Activated CD4-positive, alpha-beta memory T cell treated with anti-CD3 and anti-CD28 coated beads for 36 hours (primary cell): ENCODE data around the gene ANKRD50. TPM values are rescaled to one million over a fixed set of nuclear protein-coding genes. Genes with fewer than 3 reads are reported as not detected.

Source experiments
- CTCF ChIA-PET: fragments of 350-600 bp; sonication (Branson Sonifier 250); formaldehyde crosslinking; loops from one replicate; lab custom pipeline; 2021; ENCODE audit warnings: antibody characterized with exemption, inconsistent platforms; lab: Charles Lee
- POLR2A ChIA-PET: fragments of 350-600 bp; sonication (Branson Sonifier 250); formaldehyde crosslinking; loops from one replicate; lab custom pipeline; 2021; ENCODE audit warnings: antibody characterized with exemption; lab: Charles Lee
- DNase-seq: peaks from one replicate; pipeline ENCODE4 v3.0.0-alpha.2; 2020
- H3K27ac Mint-ChIP-seq: one replicate; pipeline ENCODE4 v1.8.0; 2021; ENCODE audit warnings: mixed read lengths
- H3K27me3 Mint-ChIP-seq: one replicate; pipeline ENCODE4 v1.8.0; 2021; ENCODE audit warnings: mixed read lengths
- H3K36me3 Mint-ChIP-seq: one replicate; pipeline ENCODE4 v1.8.0; 2021; ENCODE audit warnings: mixed read lengths
- H3K4me1 Mint-ChIP-seq: one replicate; pipeline ENCODE4 v1.8.0; 2021; ENCODE audit warnings: low read depth, mixed read lengths
- H3K4me3 Mint-ChIP-seq: one replicate; pipeline ENCODE4 v1.8.0; 2021; ENCODE audit warnings: mild to moderate bottlenecking, mixed read lengths
- H3K9me3 Mint-ChIP-seq: one replicate; pipeline ENCODE4 v1.8.0; 2021; ENCODE audit warnings: mixed read lengths
- intact Hi-C: fragments of 100-400 bp; cut with micrococcal nuclease; formaldehyde crosslinking; loops from one replicate; pipeline ENCODE4 v1.15.1; 2023
- total RNA-seq, 2 experiments: library from RNA; stranded (reverse); gene quantifications; one replicate each; pipeline ENCODE4 v1.2.3, GENCODE V29; 2021

ANKRD50 gene
- total RNA-seq, 2 experiments from 2014 or later = 0.36 to 0.43 TPM

DNA sequence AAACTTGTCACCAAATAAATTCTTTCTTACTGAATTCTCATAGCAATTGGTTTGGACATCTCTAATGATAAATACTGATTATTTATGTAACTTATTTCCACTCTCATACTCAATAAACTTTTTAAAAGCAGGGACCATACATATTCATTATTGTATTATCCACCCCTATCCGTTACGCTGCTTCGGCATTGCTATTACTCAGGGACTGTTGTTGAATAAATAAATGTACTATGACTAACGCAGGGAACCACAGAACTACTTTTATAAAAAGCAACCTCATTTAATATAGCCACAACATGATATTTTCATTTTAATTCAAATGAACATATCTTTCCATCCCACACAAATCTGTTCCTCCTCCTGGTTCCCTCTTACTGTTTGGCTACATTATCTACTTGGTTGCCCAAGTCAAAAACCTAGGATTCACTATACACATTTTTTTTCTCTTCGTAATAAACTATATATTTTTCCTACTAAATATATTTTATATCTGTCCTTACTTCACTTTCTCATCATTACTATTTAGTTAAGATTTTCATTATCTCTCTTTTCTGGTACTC is 14.9 kb upstream of the ANKRD50 start:
- POLR2A ChIA-PET = no interaction called here
- no peak for DNase-seq
- CTCF ChIA-PET = no interaction called here
- H3K27ac Mint-ChIP-seq = no peak overlapping the region
- H3K27me3 Mint-ChIP-seq = no peaks in the 10 kb centered on the region
- no peaks in the 10 kb centered on the region for H3K9me3 Mint-ChIP-seq
- no peaks in the 10 kb centered on the region for H3K4me1 Mint-ChIP-seq
- no peaks in the 10 kb centered on the region for H3K36me3 Mint-ChIP-seq
- H3K4me3 Mint-ChIP-seq = no peak overlapping the region
- intact Hi-C loops = no loop called here

GRCh38 chr4:124726269-124726668 is 13.7 kb upstream of the ANKRD50 start:
- intact Hi-C loops = no loop called here
- H3K4me3 Mint-ChIP-seq = no peak overlapping the region
- H3K4me1 Mint-ChIP-seq = no peaks in the 10 kb centered on the region
- no peaks in the 10 kb centered on the region for H3K36me3 Mint-ChIP-seq
- H3K27me3 Mint-ChIP-seq = no peaks in the 10 kb centered on the region
- CTCF ChIA-PET = no interaction called here
- DNase-seq = no peak
- POLR2A ChIA-PET = no interaction called here
- H3K9me3 Mint-ChIP-seq = no peaks in the 10 kb centered on the region
- no peak overlapping the region for H3K27ac Mint-ChIP-seq

DNA sequence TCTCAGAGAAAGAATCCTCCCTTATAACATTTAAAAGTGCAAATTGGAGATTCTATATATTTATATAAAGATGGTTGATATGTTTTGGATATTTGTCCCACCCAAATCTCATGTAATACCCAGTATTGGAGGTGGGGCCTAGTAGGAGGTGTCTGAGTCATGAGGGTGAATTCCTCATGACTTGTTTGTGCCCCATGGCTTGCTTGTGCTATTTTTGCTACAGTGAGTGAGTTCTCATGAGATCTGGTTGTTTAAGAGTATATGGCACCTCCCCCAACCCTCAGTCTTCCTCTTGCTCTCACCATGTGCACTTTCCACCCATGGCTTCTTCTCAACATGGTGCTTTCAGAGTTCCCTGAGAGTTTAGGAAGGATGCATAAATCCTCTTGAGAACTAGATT is 9.5 kb upstream of the ANKRD50 start:
- H3K27me3 Mint-ChIP-seq = no peaks in the 10 kb centered on the region
- H3K36me3 Mint-ChIP-seq = no peaks in the 10 kb centered on the region
- H3K27ac Mint-ChIP-seq = no peak overlapping the region
- ChIA-PET CTCF (no interaction called here), POLR2A (no interaction called here)
- H3K9me3 Mint-ChIP-seq = no peaks in the 10 kb centered on the region
- H3K4me3 Mint-ChIP-seq = no peak overlapping the region
- H3K4me1 Mint-ChIP-seq = no peaks in the 10 kb centered on the region
- DNase-seq = no peak
- intact Hi-C loops = no loop called here

DNA sequence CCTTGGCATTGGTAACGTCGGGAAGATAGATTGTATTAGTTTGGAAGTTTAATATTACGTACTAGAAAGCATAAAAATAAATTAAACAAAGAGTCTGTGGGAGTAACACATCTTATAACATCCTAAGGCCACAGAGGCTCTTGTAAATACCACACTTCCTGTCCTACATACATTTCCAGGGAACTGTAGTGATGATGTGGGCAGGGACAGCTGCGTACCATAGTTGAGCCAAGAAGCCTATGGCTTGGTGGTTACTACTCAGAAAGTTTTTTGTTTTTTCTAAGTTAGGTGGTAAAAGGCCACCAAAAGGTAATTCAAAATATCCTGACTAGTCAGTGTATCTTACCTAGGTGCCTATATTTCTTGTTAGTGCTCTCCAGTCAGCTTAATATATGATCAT is 4.6 kb upstream of the ANKRD50 start:
- H3K27me3 Mint-ChIP-seq = peaks cover 5% of the 10 kb centered on the region
- intact Hi-C loops = no loop called here
- no peaks in the 10 kb centered on the region for H3K9me3 Mint-ChIP-seq
- H3K36me3 Mint-ChIP-seq = no peaks in the 10 kb centered on the region
- ChIA-PET POLR2A (no interaction called here), CTCF (no interaction called here)
- no peak overlapping the region for H3K27ac Mint-ChIP-seq
- no peak for DNase-seq
- H3K4me1 Mint-ChIP-seq = peaks cover 5% of the 10 kb centered on the region
- H3K4me3 Mint-ChIP-seq = no peak overlapping the region

DNA sequence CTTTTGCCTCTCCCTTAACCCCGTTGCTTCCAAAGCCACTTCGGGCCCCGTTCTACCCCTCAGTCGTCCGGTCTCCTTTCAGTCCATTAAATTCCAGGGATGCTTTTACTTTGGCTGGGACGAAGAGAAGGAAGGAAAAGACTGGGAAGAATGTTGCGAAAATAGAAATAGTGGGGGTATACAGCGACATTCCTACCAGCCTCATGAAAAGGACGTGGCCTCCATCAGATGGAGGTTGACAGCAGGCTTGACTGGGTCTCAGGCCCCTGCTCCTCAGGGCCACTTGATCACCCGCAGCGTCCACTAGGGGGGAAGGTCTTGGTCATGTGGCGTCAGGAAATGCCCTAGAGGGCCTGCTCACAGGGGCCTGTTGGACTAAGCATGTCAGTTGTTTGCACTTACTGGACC is 657 bp upstream of the ANKRD50 start:
- CTCF ChIA-PET = no interaction called here
- POLR2A ChIA-PET = no interaction called here
- no peaks in the 10 kb centered on the region for H3K36me3 Mint-ChIP-seq
- no peak overlapping the region for H3K27ac Mint-ChIP-seq
- no peaks in the 10 kb centered on the region for H3K9me3 Mint-ChIP-seq
- H3K4me3 Mint-ChIP-seq = peak overlapping the region; percentile 72
- peaks cover 5% of the 10 kb centered on the region for H3K4me1 Mint-ChIP-seq
- DNase-seq = peak; percentile 16
- H3K27me3 Mint-ChIP-seq = peaks cover 8% of the 10 kb centered on the region
- intact Hi-C loops = no loop called here

DNA sequence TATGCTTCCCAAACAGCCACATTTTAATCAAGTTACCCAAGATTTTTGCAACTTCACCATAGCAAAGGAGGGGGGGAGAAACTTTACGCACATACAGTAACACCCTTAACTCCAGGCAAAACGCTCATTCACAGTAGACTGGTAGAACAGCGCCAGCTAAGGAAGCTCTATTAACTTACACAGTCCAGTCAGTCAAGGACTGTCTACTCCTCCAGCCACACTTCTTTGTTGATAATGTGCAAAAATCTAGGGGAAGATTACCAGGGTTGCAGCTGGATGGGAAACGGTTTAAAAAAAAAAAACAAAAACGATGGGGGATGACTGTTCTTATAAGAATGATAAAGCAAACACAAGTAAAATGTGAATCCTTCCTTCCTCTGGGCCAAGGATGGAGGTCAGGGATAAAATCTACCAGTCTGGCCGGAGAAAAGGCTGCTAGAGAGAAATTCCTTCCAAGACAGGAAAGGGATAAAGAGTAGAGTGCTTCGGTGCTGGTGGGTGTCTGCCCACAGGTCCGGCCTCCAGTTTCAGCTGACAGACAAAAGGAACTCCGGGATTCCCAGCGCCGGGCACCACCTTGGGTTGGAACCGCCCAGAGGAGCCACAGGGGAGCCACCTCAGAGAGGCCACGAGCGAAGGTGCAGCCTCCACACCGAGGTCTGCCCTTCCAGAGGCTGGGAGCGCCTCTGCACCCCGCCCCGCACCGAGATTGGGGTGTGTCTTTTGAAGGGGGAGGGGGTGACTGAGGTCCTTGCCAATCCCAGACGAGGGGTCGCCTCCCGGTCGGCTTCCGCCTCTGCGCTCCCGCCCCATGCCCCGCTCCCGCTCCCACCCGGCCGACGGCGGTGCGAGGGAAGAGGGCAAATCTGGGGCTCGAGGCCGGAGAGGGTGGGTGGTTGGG is 811 bp downstream of the ANKRD50 start:
- ChIA-PET CTCF (interaction anchor here (0.6 kb wide), 1 partner anchor 52 kb away, joined by 8 read pairs; no protein-coding TSS in a partner anchor), POLR2A (no interaction called here)
- Mint-ChIP-seq H3K4me3 (no peak overlapping the region), H3K4me1 (peaks cover 5% of the 10 kb centered on the region), H3K9me3 (no peaks in the 10 kb centered on the region), H3K27me3 (peaks cover 8% of the 10 kb centered on the region), H3K27ac (no peak overlapping the region), H3K36me3 (no peaks in the 10 kb centered on the region)
- no peak for DNase-seq
- intact Hi-C loops = no loop called here

- DNase-seq = no peak
- H3K4me3 Mint-ChIP-seq = no peak overlapping the region
- H3K27me3 Mint-ChIP-seq = peaks cover 8% of the 10 kb centered on the region
- H3K36me3 Mint-ChIP-seq = no peaks in the 10 kb centered on the region
- ChIA-PET CTCF (interaction anchor here (0.6 kb wide), 1 partner anchor 51 kb away, joined by 8 read pairs; no protein-coding TSS in a partner anchor), POLR2A (no interaction called here)
- H3K9me3 Mint-ChIP-seq = no peaks in the 10 kb centered on the region
- intact Hi-C loops = no loop called here
- no peak overlapping the region for H3K27ac Mint-ChIP-seq
- peaks cover 5% of the 10 kb centered on the region for H3K4me1 Mint-ChIP-seq
Measured at GRCh38 chr4:124710911-124711310, 1.6 kb downstream of the ANKRD50 start.

DNA sequence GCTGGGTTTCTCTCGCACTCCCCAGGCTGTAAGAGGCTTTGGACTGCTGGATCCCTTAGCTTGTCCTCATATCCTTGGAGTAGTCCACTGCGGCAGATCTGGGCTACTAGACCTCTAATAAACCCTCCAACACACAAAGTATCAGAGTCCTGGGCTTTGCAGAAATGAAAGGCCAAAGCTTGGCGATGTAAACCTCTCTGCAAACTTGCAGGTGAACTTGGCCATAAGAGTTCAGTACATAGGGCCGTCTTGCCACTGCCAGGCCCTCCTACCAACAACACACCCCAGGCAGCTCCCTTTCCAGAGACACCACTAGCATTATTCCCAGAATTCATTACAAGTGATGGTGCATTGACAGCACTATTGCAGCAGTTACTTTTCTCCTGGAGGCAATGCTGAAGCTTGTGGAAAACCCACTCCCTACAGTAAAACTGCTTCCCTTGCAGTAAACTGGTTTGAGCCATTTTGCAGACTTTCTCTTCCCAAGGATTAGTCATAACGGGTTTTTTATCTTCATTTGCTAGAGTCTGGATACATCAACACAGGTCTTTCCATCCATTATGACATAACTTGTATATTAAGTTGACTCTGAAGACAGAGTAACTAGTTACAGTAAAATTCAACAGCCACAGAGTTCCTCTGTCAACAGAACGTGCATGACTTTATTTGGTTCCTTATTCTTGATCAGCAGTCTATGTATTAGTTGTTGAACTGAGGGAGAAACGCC is 2.4 kb downstream of the ANKRD50 start:
- Mint-ChIP-seq H3K27me3 (peaks cover 8% of the 10 kb centered on the region), H3K27ac (no peak overlapping the region), H3K9me3 (no peaks in the 10 kb centered on the region), H3K4me1 (peaks cover 5% of the 10 kb centered on the region), H3K4me3 (no peak overlapping the region), H3K36me3 (no peaks in the 10 kb centered on the region)
- intact Hi-C loops = no loop called here
- ChIA-PET POLR2A (no interaction called here), CTCF (no interaction called here)
- no peak for DNase-seq

DNA sequence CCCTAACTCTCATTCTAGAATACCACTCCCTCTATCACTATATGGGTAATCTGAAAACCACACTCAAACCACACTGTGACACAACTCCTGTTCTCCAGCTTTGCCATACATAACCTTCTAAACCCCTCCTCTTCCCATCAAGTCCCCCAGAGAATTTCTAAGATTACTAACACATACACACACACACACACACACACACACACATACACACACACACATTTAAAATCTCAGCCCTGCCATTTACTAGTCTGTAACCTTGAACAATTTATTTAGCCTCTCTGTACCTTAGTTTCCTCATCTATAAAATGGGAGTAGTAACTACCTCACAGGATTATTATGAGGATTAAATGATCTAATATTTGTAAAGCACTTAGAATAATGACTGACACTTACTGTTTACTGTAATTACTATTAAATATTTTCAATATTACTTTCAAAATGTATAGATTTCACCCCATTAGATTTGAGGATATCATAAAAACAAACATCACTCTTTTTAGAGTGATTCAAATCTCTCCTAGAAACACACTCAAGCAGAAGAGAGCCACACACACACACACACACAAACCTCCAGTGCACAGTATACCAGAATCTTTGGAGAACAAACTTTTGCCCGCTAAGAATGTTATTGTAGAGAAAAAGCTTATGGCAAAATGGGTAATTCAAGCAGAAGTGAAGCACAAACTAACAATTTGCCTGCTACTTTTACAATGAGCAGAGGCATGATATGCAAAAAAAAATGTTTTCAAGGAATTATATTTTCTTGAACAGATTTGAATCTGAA is 3.8 kb downstream of the ANKRD50 start:
- H3K9me3 Mint-ChIP-seq = no peaks in the 10 kb centered on the region
- ChIA-PET CTCF (no interaction called here), POLR2A (no interaction called here)
- intact Hi-C loops = no loop called here
- H3K36me3 Mint-ChIP-seq = no peaks in the 10 kb centered on the region
- no peak for DNase-seq
- peaks cover 5% of the 10 kb centered on the region for H3K4me1 Mint-ChIP-seq
- H3K27me3 Mint-ChIP-seq = peaks cover 8% of the 10 kb centered on the region
- no peak overlapping the region for H3K4me3 Mint-ChIP-seq
- no peak overlapping the region for H3K27ac Mint-ChIP-seq

DNA sequence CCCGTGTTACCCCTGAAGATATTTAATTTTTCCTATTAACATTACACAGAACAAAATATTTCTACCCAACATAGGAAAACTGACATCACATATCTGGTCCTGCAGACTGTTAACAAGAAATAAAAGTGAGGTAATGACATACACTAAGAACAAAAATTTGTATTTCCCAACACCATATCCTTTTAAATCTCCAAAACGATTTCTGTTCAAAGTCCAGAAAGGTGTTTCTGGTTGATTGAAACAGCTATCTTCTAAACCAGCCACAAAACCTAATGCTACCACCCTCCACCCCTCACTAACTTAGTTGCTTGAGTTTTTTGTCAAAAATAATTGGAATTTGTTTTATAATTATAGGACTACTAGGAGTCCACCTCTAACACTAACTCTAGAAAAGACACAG is 7.1 kb downstream of the ANKRD50 start:
- intact Hi-C loops = no loop called here
- H3K36me3 Mint-ChIP-seq = no peaks in the 10 kb centered on the region
- DNase-seq = no peak
- H3K4me1 Mint-ChIP-seq = no peaks in the 10 kb centered on the region
- CTCF ChIA-PET = no interaction called here
- H3K9me3 Mint-ChIP-seq = no peaks in the 10 kb centered on the region
- POLR2A ChIA-PET = no interaction called here
- no peak overlapping the region for H3K27ac Mint-ChIP-seq
- peaks cover 3% of the 10 kb centered on the region for H3K27me3 Mint-ChIP-seq
- H3K4me3 Mint-ChIP-seq = no peak overlapping the region

- Mint-ChIP-seq H3K4me3 (no peak overlapping the region), H3K36me3 (no peaks in the 10 kb centered on the region), H3K9me3 (no peaks in the 10 kb centered on the region), H3K27me3 (no peaks in the 10 kb centered on the region), H3K4me1 (no peaks in the 10 kb centered on the region), H3K27ac (no peak overlapping the region)
- no peak for DNase-seq
- intact Hi-C loops = no loop called here
- ChIA-PET POLR2A (interaction anchor here (0.6 kb wide), 1 partner anchor 1149 kb away, joined by 3 read pairs; no protein-coding TSS in a partner anchor), CTCF (no interaction called here)
Measured at GRCh38 chr4:124703154-124703553, 9.4 kb downstream of the ANKRD50 start.

GRCh38 chr4:124697441-124697840 is 15.1 kb downstream of the ANKRD50 start:
- ChIA-PET POLR2A (no interaction called here), CTCF (no interaction called here)
- Mint-ChIP-seq H3K36me3 (no peaks in the 10 kb centered on the region), H3K4me3 (no peak overlapping the region), H3K9me3 (no peaks in the 10 kb centered on the region), H3K27me3 (no peaks in the 10 kb centered on the region), H3K27ac (no peak overlapping the region), H3K4me1 (no peaks in the 10 kb centered on the region)
- no peak for DNase-seq
- intact Hi-C loops = no loop called here
